Activated naive CD8-positive, alpha-beta T cell (primary cell): Measurements from ENCODE around the gene OR4F15.
"Not testable (repeated sequence)": the region's sequence is repeated elsewhere in the genome, so short reads cannot be mapped to it uniquely, and the experiment has no call there.

Experiments used
- H3K27ac Mint-ChIP-seq: one replicate; pipeline ENCODE4 v1.8.0; 2021; ENCODE audit warnings: mixed read lengths
- H3K27me3 Mint-ChIP-seq: one replicate; pipeline ENCODE4 v1.8.0; 2021; ENCODE audit warnings: mixed read lengths
- H3K36me3 Mint-ChIP-seq: one replicate; pipeline ENCODE4 v1.8.0; 2021; ENCODE audit warnings: mixed read lengths
- H3K4me1 Mint-ChIP-seq: one replicate; pipeline ENCODE4 v1.8.0; 2021; ENCODE audit warnings: low read depth, mixed read lengths
- H3K4me3 Mint-ChIP-seq: one replicate; pipeline ENCODE4 v1.8.0; 2021; ENCODE audit warnings: mild to moderate bottlenecking, mixed read lengths
- H3K9me3 Mint-ChIP-seq: one replicate; pipeline ENCODE4 v1.8.0; 2021; ENCODE audit warnings: low read depth, mixed read lengths

OR4F15 gene, protein sequence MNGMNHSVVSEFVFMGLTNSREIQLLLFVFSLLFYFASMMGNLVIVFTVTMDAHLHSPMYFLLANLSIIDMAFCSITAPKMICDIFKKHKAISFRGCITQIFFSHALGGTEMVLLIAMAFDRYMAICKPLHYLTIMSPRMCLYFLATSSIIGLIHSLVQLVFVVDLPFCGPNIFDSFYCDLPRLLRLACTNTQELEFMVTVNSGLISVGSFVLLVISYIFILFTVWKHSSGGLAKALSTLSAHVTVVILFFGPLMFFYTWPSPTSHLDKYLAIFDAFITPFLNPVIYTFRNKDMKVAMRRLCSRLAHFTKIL

GRCh38 chr15:101811902-101812301, at the start of gene OR4F15:
Gene OR4F15 (plus strand): TSS chr15:101812202. CDS start chr15:101818187, 5,985 bp downstream.
- no peaks in the 10 kb centered on the region for H3K36me3 Mint-ChIP-seq
- H3K27me3 Mint-ChIP-seq = peaks cover 24% of the 10 kb centered on the region
- H3K4me3 Mint-ChIP-seq = no peak within 1 kb of the TSS
- H3K9me3 Mint-ChIP-seq = no peaks in the 10 kb centered on the region
- no peaks in the 10 kb centered on the region for H3K4me1 Mint-ChIP-seq
- H3K27ac Mint-ChIP-seq = no peak within 1 kb of the TSS

DNA sequence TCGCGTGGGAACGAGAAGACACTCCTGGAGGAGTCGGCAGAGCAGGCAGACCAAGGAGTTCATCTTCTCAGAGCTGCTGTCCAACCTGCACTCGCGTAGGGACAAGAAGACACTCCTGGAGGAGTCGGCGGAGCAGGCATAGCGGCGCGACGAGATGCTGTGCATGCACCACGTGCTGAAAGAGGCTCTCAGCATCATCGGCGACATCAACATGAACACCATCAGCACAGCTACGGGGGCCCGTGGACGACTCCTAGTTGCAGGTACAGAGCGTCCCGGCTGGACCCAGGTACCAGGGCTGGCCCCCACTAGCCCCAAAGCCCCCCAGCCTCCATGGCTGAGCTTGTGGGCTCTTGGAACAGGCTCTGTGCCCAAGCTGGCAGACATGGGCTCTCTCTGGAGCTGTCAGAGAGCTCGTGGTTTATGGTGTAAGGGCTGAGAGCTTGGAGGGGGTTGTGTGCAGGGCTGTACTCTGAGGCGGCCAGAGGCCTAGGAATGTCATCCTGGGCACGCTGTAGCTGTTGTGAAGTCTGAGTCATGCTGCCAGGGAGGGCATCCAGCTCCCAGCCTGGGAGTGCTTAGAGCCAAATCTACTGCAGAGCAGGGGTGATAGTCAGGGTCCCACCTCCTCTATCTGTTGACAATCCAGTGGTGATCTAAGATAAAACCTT, 47.2 kb upstream of the OR4F15 start:
- H3K4me3 Mint-ChIP-seq, H3K27me3 Mint-ChIP-seq, H3K27ac Mint-ChIP-seq, H3K4me1 Mint-ChIP-seq, H3K36me3 Mint-ChIP-seq, H3K9me3 Mint-ChIP-seq: not testable (repeated sequence)

GRCh38 chr15:101765340-101765671, 46.7 kb upstream of the OR4F15 start:
- not testable (repeated sequence) for H3K9me3 Mint-ChIP-seq, H3K27me3 Mint-ChIP-seq, H3K4me1 Mint-ChIP-seq, H3K27ac Mint-ChIP-seq, H3K36me3 Mint-ChIP-seq, H3K4me3 Mint-ChIP-seq

DNA sequence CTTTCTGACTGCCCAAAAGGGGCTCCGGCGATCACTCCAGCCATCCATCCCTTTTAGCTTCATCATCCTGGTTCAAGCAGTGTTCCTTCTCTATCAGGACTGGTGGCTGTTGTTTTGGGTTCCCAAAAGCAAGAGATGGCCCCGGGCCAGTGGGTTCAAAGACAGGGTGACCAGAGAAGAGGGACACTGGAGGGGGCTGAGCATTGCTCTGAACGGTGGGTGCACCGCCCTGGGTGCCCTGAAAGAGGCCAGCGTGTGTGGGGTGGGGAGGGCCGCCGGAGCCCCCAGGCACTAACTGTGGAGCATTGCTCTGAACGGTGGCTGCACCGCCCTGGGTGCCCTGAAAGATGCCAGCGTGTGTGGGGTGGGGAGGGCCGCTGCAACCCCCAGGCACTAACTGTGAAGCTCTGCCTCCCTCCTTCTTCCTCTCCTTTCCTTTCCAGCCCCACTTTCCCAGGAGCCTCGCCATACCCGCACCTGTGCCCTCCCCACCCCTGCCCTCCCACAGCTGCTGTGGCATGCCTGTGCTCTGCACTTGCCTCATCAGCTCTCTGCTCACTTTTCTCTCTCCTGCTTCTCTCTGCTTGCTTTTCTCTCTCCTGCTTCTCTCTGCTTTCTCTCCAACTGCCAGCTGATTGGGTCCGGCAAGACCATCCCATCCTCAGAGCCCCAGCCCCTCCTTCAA, 46.1 kb upstream of the OR4F15 start:
- no peaks in the 10 kb centered on the region for H3K4me1 Mint-ChIP-seq
- no peaks in the 10 kb centered on the region for H3K27me3 Mint-ChIP-seq
- no peak overlapping the region for H3K4me3 Mint-ChIP-seq
- no peaks in the 10 kb centered on the region for H3K36me3 Mint-ChIP-seq
- no peaks in the 10 kb centered on the region for H3K9me3 Mint-ChIP-seq
- H3K27ac Mint-ChIP-seq = no peak overlapping the region

- not testable (repeated sequence) for H3K4me1 Mint-ChIP-seq, H3K9me3 Mint-ChIP-seq, H3K27ac Mint-ChIP-seq, H3K4me3 Mint-ChIP-seq, H3K27me3 Mint-ChIP-seq, H3K36me3 Mint-ChIP-seq
Measured at GRCh38 chr15:101767083-101767640, 44.8 kb upstream of the OR4F15 start.

- H3K4me1 Mint-ChIP-seq = no peaks in the 10 kb centered on the region
- no peak overlapping the region for H3K4me3 Mint-ChIP-seq
- H3K27me3 Mint-ChIP-seq = no peaks in the 10 kb centered on the region
- no peaks in the 10 kb centered on the region for H3K9me3 Mint-ChIP-seq
- H3K36me3 Mint-ChIP-seq = peaks cover 3% of the 10 kb centered on the region
- no peak overlapping the region for H3K27ac Mint-ChIP-seq
Measured at GRCh38 chr15:101772921-101773320, 39.1 kb upstream of the OR4F15 start.

GRCh38 chr15:101773496-101774100, 38.4 kb upstream of the OR4F15 start:
- no peak overlapping the region for H3K27ac Mint-ChIP-seq
- H3K4me3 Mint-ChIP-seq = no peak overlapping the region
- H3K4me1 Mint-ChIP-seq = no peaks in the 10 kb centered on the region
- peaks cover 3% of the 10 kb centered on the region for H3K36me3 Mint-ChIP-seq
- no peaks in the 10 kb centered on the region for H3K27me3 Mint-ChIP-seq
- no peaks in the 10 kb centered on the region for H3K9me3 Mint-ChIP-seq

- Mint-ChIP-seq H3K27ac (no peak overlapping the region), H3K27me3 (peaks cover 4% of the 10 kb centered on the region), H3K4me1 (no peaks in the 10 kb centered on the region), H3K36me3 (peaks cover 3% of the 10 kb centered on the region), H3K4me3 (no peak overlapping the region), H3K9me3 (no peaks in the 10 kb centered on the region)
Measured at GRCh38 chr15:101775136-101775535, 36.9 kb upstream of the OR4F15 start.

GRCh38 chr15:101778576-101778975, 33.4 kb upstream of the OR4F15 start:
- not testable (repeated sequence) for H3K27me3 Mint-ChIP-seq, H3K4me1 Mint-ChIP-seq

GRCh38 chr15:101780225-101780624, 31.8 kb upstream of the OR4F15 start:
- H3K4me1 Mint-ChIP-seq, H3K27me3 Mint-ChIP-seq, H3K4me3 Mint-ChIP-seq, H3K9me3 Mint-ChIP-seq, H3K27ac Mint-ChIP-seq, H3K36me3 Mint-ChIP-seq: not testable (repeated sequence)

More at GRCh38 chr15:101778576-101778975, 33.4 kb upstream of the OR4F15 start:
- H3K4me3 Mint-ChIP-seq, H3K27ac Mint-ChIP-seq, H3K36me3 Mint-ChIP-seq, H3K9me3 Mint-ChIP-seq: not testable (repeated sequence)

DNA sequence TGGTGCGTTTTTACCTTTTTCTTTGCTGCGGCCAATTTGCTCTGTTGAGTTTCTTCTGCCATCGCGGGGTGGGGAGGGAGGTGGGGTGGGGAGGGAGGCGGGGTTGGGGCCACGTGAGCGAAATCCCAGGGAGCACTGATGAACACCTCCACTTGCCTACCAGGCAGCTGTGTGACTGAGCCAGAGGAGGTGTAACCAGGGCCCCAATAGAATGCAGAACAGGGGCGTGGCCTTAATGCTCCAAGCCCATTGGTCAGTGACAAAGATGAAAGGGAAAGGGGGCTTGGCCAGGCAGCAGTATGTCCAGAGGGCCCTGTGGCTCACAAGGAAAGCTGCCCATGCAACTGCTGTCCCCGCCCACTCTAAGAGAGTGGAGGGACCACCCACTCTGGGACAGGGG, 30.1 kb upstream of the OR4F15 start:
- Mint-ChIP-seq H3K36me3 (no peaks in the 10 kb centered on the region), H3K4me3 (no peak overlapping the region), H3K9me3 (no peaks in the 10 kb centered on the region), H3K27me3 (peaks cover 9% of the 10 kb centered on the region), H3K27ac (no peak overlapping the region), H3K4me1 (no peaks in the 10 kb centered on the region)

GRCh38 chr15:101784644-101785043, 27.4 kb upstream of the OR4F15 start:
- Mint-ChIP-seq H3K4me3 (no peak overlapping the region), H3K9me3 (no peaks in the 10 kb centered on the region), H3K36me3 (no peaks in the 10 kb centered on the region), H3K27me3 (peaks cover 7% of the 10 kb centered on the region), H3K27ac (no peak overlapping the region), H3K4me1 (no peaks in the 10 kb centered on the region)

- not testable (repeated sequence) for H3K27ac Mint-ChIP-seq, H3K36me3 Mint-ChIP-seq, H3K4me1 Mint-ChIP-seq, H3K4me3 Mint-ChIP-seq, H3K9me3 Mint-ChIP-seq, H3K27me3 Mint-ChIP-seq
Measured at GRCh38 chr15:101786422-101786821, 25.6 kb upstream of the OR4F15 start.

DNA sequence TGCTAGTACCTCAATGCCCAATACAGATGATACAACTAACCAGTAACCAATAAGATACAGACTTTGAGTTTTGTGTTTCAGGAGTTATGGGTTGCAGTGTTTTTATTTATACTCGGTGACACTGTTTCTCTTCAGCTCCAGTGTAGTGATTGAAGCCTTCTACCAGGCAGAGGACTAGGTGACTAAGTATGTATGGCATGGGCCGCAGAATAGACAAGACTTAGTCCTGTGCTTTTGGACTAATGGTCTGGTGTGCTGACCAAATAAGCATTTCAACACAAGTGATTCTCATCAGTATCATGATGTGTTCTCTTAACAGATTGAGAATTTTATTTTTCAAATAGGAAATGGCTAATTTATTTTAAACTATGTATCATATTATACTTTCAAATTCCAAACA, 24.0 kb upstream of the OR4F15 start:
- H3K9me3 Mint-ChIP-seq, H3K4me1 Mint-ChIP-seq, H3K4me3 Mint-ChIP-seq, H3K36me3 Mint-ChIP-seq, H3K27me3 Mint-ChIP-seq, H3K27ac Mint-ChIP-seq: not testable (repeated sequence)
